Measurements from ENCODE around the gene PRSS21.

PRSS21 gene

DNA sequence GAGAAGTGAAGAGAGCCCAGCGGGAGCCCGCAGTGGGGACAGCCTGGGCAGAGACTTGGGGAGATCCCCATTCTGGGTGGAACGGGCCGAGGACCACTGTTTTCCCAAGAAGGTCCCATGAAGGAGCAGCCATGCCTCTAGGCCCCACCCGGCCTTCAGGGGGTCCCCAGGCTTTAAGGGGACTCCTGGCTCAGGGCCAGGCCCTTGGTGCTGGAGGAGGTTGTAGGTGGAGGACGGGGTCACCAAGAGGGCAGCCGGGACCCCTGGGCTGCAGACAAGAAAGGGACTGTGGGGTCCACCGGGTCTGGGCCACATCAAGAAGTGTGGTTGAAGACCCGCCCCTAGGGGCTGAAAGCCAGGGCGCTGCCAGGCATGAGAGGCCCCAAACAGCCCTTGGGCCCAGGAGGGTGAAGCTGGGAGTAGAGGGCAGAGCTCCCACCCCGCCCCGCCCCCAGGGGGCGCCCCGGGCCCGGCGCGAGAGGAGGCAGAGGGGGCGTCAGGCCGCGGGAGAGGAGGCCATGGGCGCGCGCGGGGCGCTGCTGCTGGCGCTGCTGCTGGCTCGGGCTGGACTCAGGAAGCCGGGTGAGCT lies at the start of gene PRSS21:
PRSS21 (plus strand) TSS at position 487 of the 589 bp plus-strand sequence; CDS start at position 519, 32 bp downstream.
- no peak for DNase-seq

DNA sequence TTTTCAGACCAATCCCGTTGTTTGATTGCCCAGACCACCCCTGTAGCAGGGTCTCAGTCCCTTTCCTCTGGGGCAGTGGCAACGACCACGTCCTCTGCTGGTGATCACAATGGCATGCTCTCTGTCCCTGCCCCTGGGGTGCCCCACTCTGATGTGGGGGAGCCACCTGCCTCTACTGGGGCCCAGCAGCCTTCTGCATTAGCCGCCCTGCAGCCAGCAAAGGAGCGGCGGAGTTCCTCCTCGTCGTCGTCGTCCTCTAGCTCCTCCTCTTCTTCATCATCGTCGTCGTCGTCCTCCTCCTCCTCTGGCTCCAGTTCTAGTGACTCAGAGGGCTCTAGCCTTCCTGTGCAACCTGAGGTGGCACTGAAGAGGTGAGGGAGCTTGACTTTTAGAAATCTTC lies 49.1 kb upstream of the PRSS21 start:
- DNase-seq: no peak

DNA sequence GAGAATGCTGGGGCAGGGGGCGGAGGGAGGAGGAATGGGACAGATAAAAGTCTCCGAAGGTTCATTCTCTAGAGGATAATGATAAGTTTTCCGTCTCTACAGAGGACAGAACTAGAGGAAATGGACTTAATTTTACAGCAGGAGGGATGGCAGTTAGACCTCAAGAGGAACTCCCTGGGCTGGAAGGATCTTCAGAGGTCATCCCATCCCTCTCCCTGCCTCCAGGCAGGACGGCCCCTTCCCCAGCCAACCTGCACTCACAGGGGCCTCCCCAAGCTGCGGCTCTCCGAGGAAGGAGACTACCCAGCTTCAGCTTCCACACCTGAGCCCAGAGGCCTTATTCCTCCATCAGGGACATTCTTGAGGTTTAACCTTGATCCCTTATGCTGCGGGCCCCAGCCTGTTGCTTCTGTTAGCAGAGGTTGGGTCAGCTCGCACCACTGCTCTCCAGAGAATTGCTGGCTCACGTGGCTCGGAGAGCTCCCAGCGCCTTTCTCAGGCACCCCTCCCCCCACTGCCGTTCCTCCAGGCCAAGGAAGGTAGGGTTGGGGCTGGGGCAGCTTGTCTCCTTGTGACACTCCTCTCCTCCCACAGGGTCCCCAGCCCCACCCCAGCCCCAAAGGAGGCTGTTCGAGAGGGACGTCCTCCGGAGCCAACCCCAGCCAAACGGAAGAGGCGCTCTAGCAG lies 48.5 kb upstream of the PRSS21 start:
- DNase-seq: no peak

DNA sequence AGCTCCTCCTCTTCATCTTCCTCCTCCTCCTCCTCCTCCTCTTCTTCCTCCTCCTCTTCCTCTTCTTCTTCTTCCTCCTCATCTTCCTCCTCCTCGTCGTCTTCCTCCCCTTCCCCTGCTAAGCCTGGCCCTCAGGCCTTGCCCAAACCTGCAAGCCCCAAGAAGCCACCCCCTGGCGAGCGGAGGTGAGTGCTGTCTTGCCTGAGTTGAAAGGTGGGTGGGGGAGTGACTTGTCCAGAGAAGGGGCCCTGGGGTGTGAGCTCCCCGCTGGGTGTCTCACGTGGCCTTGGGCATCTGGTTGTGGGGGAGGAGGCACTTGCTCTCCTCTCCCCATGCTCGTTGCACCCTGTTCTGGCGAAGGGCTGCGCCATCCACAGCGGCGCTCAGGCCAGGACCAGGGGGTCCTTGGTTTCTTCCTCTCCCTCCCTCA lies 47.9 kb upstream of the PRSS21 start:
- DNase-seq: no peak

- DNase-seq: no peak
Observed at GRCh38 chr16:2769675-2770056, 47.4 kb upstream of the PRSS21 start.

DNA sequence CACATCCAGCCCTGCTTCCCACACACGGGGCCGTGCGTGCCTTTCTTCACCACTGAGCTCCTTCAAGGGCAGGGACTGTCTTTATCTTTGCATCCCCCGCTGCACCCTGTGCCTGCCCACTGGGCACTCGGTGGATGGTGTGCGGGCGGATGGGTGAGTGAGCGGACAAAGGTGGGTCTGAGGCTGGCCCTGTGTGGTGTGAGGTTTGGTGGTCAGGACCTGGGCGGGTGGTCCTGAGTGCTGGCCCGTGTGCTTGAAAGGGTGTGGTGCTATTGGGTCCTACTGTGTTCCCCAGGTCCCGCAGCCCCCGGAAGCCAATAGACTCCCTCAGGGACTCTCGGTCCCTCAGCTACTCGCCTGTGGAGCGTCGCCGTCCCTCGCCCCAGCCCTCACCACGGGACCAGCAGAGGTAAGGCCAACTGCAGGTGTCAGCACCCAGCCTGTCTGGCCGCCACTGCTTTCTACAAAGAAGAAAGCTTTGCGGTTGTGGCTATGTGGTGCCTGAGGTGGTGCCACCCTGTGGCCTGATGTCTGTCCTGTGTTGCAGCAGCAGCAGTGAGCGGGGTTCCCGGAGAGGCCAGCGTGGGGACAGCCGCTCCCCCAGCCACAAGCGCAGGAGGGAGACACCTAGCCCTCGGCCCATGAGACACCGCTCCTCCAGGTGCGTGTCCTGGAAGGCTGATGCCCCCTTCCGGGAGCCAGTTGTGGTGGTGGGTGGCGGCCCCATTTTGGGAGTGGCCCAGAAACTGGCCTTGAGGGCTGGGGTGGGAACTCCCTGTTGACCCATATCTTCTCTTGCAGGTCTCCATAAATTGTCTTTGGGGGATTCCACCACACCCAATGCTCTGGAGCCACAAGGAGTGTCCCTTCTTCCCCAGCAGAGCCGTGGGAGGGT lies 46.7 kb upstream of the PRSS21 start:
- DNase-seq: no peak

DNA sequence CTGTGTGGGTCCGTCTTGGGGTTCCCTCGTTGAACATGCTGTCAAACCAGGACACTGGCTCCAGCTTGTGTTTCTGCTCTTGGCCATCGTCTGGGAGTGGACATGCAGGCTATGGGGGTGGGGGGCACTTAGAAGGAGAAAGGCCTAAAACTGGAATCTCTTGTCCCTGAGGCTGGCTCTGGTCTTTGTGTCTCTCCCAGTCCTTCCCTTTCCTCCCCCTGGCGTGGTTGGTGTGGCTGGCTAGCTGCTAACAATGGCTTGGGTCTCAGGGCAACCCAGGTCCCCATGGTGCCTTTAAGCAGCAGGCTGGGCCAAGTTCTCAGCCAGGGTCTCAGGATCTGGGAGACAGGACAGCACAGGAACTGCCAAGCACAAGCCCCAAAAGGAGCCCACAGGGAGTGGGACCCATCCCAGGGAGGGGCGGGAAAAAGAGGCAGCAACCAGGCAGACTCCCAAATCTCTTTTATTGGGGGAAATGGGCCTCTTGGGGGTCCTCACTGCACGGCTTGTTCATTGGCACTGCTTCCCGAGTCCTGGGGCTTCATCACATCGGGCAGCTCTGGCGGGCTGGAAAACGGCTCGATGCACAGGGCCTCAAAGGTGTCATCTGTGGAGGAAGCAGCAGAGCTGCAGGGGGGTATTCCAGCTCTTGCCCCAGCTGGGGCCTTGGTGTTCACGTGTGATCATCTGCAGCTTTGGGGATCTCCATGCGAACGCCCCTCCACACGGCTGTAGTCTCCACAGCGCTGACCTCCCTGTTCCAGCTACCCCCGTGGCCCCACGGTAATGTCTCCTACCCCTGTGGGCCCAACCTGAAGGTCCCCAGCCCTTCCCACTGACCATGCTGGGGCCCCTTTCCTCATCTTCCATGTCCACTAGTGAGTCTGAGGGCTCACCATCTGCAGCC lies 45.3 kb upstream of the PRSS21 start:
- no peak for DNase-seq

DNA sequence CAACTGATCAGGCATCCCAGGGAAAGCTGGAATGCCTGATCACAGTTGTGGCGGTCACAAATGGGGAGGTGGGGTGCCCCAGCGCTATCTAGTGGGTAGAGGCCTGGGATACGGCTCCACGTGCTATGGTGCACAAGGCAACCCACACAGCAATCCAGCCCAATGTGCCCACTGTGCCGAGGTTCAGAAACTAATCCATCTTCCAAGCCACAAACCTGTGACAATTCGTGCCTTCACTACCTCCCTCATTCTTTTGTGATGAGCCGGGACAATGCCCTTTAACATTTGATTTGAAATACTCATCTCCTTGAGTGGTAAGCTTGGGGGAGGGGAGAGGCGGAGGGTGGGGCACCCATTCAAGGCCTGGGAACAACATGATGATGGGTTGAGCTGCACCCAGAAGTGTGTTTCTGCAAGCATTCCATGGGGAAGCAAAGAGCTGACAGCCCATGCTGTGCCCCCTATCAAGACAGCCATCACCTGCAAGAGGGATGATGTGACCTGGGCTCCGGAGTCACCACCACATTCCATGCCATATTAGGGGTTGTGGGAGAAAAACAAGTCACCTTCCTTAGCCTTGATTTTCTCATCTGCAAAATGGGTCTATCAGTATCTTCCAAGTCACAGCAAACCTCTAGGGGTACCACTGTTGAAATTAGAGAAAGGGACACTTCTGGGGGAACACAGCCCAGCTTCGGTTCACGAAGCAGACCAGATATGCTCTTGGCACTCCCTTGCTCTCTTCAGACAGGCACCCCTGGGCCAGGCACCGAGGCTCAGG lies 43.7 kb upstream of the PRSS21 start:
- no peak for DNase-seq

DNA sequence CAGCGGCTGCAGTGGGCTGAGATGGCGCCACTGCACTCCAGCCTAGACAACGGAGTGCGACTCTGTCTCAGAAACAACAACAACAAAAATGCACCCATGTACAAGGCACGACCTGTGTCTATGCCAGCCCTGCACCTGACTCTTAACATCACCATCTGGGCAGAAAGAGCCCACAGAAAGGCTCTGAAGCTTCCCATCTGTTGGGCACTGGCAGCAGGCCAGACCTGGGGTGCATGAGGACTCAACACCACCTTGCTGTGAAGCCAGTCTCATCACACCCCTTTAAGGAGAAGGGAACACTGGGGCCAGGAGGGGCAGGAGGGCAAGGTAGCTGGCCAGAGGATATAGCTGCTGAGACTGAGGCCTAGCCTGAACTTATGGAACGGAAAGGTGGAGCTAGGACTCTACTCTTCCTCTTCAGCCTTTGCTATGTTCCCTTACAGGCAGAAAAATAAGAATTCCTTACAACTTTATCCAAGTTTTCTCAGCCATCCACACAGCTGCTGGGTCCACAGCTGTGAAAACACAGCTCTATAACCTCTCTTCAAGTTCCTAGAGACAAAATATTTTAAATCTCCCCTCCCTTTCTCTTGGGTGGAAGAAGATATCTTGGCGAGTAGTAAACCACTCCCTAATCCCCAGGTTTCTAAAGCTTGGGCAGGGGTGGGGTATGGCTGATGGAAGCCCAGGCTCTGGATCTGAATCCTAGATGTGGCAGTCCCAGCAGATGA lies 42.7 kb upstream of the PRSS21 start:
- DNase-seq: no peak

DNA sequence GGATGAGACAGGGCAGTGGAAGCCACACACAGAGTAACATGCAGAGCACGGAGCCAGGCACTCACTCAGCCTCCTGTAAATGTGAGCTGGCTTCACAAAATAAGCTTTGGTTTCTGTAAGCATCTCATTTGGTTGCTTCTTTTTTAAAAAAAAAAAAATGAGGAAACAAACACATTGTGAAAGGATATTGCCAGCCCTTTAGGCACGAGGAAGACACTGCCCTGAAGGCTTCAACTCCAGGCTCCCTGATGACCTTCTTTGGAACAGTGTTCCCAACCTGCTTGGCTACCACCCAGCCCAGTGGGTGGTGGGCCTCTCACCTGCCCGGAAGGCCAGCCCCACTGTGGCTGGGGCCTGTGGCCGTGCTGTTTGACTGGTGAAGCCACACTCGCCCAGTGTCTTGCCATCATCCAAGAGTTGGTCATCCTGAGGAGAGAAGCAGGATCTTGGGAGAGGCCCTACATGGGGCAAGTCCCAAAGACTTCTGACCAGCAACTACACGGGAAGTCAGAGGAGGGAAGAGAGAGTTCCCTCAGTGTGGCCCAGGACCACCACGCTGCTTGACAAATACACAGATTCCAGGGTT lies 41.8 kb upstream of the PRSS21 start:
- no peak for DNase-seq

- DNase-seq: no peak
Observed at GRCh38 chr16:2775765-2776499, 41.1 kb upstream of the PRSS21 start.

DNA sequence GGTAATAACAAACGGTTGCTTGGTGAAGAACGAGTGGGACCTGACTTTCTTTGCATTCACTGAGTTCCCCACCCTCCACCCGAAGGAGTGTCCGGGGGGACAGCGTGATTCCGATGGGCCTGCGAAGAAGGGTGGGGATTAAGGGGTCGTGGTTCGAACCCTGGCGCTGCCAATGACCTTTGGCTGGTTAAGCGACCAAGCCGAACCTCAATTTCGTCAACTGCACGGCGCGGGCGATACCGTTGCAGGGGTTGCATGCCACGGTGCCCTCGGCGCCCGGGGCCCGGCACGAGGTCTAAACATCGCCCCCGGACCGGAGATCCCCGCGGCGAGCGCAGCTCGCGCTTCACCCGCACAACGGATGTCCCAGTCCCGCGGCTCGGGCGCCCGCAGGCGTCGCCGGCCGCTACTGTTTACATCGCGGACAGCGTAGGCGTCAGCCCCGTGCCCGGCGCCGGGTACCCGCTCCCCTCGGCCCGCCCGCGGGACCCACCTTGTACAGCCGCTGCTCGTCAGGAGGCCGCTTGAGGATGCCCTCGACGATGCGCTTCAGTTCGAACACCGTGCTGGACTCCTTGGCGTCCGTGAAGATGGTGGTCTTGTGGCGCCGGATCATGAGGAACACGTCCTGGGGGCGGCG lies 40.4 kb upstream of the PRSS21 start:
- DNase-seq: no peak

- peak; percentile 54 for DNase-seq
Observed at GRCh38 chr16:2777231-2777902, 39.7 kb upstream of the PRSS21 start, which contains the start of gene ELOB. Gene ELOB, minus strand, starts transcription at chr16:2777280. Its CDS starts 41 bp downstream, at chr16:2777239.

DNA sequence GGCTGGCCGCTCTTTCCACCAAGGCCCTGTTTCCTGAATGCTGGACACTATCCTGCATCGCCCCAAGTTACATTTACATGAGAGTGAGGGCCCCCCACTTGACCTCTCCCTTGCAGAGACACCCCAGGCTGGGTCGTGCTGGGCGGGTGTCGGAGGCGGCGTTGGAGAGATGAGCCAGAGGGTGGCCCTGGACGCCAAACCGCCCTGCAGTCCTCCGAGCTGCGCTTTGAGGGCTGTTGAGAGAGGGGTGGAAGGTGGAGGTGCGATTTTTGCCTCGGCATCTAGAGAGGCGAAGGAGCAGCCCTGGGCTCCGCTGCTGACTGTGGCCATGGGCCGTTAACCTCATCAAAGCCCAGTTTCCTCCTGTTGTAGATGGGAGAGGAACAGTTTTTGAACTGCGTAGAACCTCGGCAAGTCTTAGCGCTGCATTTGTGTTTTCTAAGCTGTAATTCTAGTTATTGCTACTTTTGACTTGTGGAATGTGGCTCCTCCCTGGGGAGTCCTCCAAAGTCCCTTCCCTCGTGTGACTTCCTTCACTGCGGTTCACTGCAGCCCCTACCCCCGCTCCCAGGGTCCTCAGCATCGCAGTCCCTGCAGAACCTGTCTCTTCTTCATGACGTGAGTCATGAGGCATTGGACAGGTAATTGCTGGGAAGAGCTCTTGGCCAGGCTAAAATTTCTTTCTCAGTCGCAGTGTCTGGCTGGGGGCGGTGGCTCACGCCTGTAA lies 39.0 kb upstream of the PRSS21 start:
- no peak for DNase-seq

GRCh38 chr16:2778630-2778958 lies 38.4 kb upstream of the PRSS21 start:
- DNase-seq: no peak

DNA sequence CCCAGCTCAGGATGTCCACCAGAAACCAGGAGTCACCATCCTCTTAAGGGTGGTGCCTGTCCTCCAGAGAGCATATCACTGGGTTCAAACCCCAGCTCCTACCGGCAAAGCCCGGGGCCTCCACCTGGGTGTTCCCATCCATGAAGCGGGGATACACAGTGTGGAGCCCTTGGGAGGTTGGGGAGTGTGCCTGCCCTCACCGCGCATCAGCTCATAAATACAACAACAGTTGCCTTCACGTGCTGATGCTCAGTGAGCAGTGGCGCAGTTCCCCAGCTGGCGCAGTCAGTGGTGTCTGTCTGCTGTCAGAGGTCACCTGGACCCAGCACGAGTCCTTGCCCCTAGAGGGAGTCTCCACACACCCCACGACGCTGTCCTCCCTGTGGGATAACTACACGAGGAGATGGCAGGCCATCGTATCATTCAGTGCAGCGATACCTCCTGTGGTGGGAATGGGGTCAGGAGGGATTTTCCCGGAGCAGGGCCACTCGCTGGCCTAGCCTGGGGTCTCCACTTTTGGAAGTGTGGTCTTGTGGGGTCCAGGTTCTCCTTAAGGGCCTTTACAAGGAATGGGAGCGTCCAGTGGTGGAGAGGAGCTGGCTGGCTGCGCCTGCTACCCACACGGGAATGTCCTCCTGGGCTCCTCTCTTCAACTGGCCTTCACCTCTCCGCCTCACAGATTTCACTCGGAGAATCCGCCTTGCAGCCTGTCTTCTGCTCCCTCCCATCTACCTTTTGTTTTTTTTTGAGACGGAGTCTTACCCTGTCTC lies 37.7 kb upstream of the PRSS21 start:
- DNase-seq: no peak
